GM23338 (cell line): ENCODE results near the gene NEU1. TPM values are rescaled to one million over a fixed set of nuclear protein-coding genes. Genes with fewer than 3 reads are reported as not detected.

Experiments
- ATAC-seq: fragments of 200-7000 bp; cut with Tn5 transposase; 3 replicates; pipeline ENCODE4 v1.9.1; 2020
- DNase-seq: peaks from one replicate; pipeline ENCODE4 v3.0.0-alpha.2; 2015; ENCODE audit warnings: low spot score
- H2AFZ ChIP-seq: fragments of 200-600 bp; sonication (generic); 2 replicates; pipeline ENCODE4 v1.8.0; 2016; ENCODE audit warnings: antibody characterized with exemption, mild to moderate bottlenecking, moderate library complexity
- H3F3A ChIP-seq: fragments of 200-600 bp; sonication (generic); replicated peaks from 2 replicates; pipeline ENCODE4 v1.8.0; 2017; ENCODE audit warnings: antibody characterized with exemption, mixed run types, low read depth
- H3K27ac ChIP-seq: fragments of 200-600 bp; sonication (generic); 2 replicates; pipeline ENCODE4 v1.6.1; 2016; ENCODE audit warnings: low read depth
- H3K27me3 ChIP-seq: fragments of 200-600 bp; sonication (generic); 2 replicates; pipeline ENCODE4 v1.8.0; 2016; ENCODE audit warnings: mild to moderate bottlenecking, mixed run types, moderate library complexity; ENCODE audit not compliant: insufficient read depth
- H3K36me3 ChIP-seq: fragments of 200-600 bp; sonication (generic); 2 replicates; pipeline ENCODE4 v1.8.0; 2016; ENCODE audit warnings: mild to moderate bottlenecking; ENCODE audit not compliant: insufficient read depth
- H3K4me1 ChIP-seq: fragments of 200-600 bp; sonication (generic); 2 replicates; pipeline ENCODE4 v1.8.0; 2016; ENCODE audit warnings: mild to moderate bottlenecking, moderate library complexity; ENCODE audit not compliant: insufficient read depth
- H3K4me2 ChIP-seq: fragments of 200-600 bp; sonication (generic); 2 replicates; pipeline ENCODE4 v1.7.1; 2017; ENCODE audit warnings: mixed run types
- H3K4me3 ChIP-seq: fragments of 200-600 bp; sonication (generic); 2 replicates; pipeline ENCODE4 v1.6.1; 2016; ENCODE audit warnings: mixed run types
- H3K79me2 ChIP-seq: fragments of 200-600 bp; sonication (generic); replicated peaks from 2 replicates; pipeline ENCODE4 v1.8.0; 2017; ENCODE audit warnings: mild to moderate bottlenecking; ENCODE audit not compliant: insufficient read depth
- H3K9me2 ChIP-seq: fragments of 200-600 bp; sonication (generic); 2 replicates; pipeline ENCODE4 v1.8.0; 2017; ENCODE audit not compliant: insufficient read depth
- H4K20me1 ChIP-seq: fragments of 200-600 bp; sonication (generic); replicated peaks from 2 replicates; pipeline ENCODE4 v1.8.0; 2017; ENCODE audit warnings: mild to moderate bottlenecking; ENCODE audit not compliant: insufficient read depth
- H3K27ac Mint-ChIP-seq: 2 replicates; pipeline ENCODE4 v1.8.0; 2020; ENCODE audit warnings: inconsistent platforms, mild to moderate bottlenecking, moderate library complexity, mixed read lengths
- H3K27me3 Mint-ChIP-seq: 3 replicates; pipeline ENCODE4 v1.8.0; 2022; ENCODE audit warnings: low read depth, mild to moderate bottlenecking, moderate library complexity, mixed read lengths, inconsistent platforms; ENCODE audit not compliant: insufficient read depth, poor library complexity
- H3K36me3 Mint-ChIP-seq: 3 replicates; pipeline ENCODE4 v1.8.0; 2021; ENCODE audit warnings: low read depth, mild to moderate bottlenecking, inconsistent platforms, moderate library complexity, mixed read lengths
- H3K4me1 Mint-ChIP-seq: 3 replicates; pipeline ENCODE4 v1.8.0; 2020; ENCODE audit warnings: mild to moderate bottlenecking, inconsistent platforms, mixed read lengths
- H3K4me3 Mint-ChIP-seq: 3 replicates; pipeline ENCODE4 v1.8.0; 2021; ENCODE audit warnings: moderate library complexity, mild to moderate bottlenecking, inconsistent platforms, mixed read lengths
- H3K9me3 Mint-ChIP-seq: 3 replicates; pipeline ENCODE4 v1.8.0; 2020; ENCODE audit warnings: moderate library complexity, mild to moderate bottlenecking, inconsistent platforms, mixed read lengths
- CREB1 ChIP-seq: fragments of 250-450 bp; sonication (Bioruptor Pico); IDR thresholded peaks from 2 replicates; pipeline ENCODE4 v1.5.0; 2020; ENCODE audit warnings: low read depth, mild to moderate bottlenecking, moderate library complexity
- CTCF ChIP-seq, 2 experiments: fragments of 200-600 bp in 1 of 2; sonication (generic) in 1 of 2; conservative IDR thresholded peaks; 2 replicates each; pipeline versions ENCODE4 v1.5.1 to v1.6.1; 2016 to 2017; ENCODE audit warnings: antibody characterized with exemption in 2 of 2, low read depth in 2 of 2, mild to moderate bottlenecking in 2 of 2, moderate library complexity in 1 of 2
- NANOG ChIP-seq: IDR thresholded peaks from 2 replicates; pipeline ENCODE4 v1.6.1; 2016; ENCODE audit warnings: antibody characterized with exemption, borderline replicate concordance
- POLR2AphosphoS5 ChIP-seq: IDR thresholded peaks from 2 replicates; pipeline ENCODE4 v1.6.1; 2016; ENCODE audit warnings: antibody characterized with exemption, low read depth
- REST ChIP-seq: IDR thresholded peaks from one replicate; pipeline ENCODE4 v1.6.1; 2018; ENCODE audit warnings: antibody characterized with exemption; ENCODE audit not compliant: unreplicated experiment
- polyA plus RNA-seq: library from polyadenylated mRNA; unstranded; fragments of >200 nt; fragmentation: Nextera tagmentation; extraction: Ambion mirVana; gene quantifications from 2 replicates; pipeline ENCODE4 v1.2.1, GENCODE V29; 2016
- total RNA-seq: library from RNA; depleted of rRNA; stranded (reverse); fragments of >200 nt; shearing (Covaris generic); gene quantifications from 2 replicates; pipeline ENCODE4 v1.2.3, GENCODE V29; 2014

NEU1 gene
- total and polyA plus RNA-seq, 2 experiments from 2014 or later, result 31.4 to 47.4 TPM

- H3K27me3 Mint-ChIP-seq, result peaks cover 5% of the 10 kb centered on the region
- Histone ChIP-seq H4K20me1 (peaks cover 3% of the 10 kb centered on the region), H3K9me2 (no peaks in the 10 kb centered on the region), H3K27ac (peak within 1 kb of the TSS; percentile 72; the same call in 1 of the 2 replicates), H3K79me2 (no peaks in the 10 kb centered on the region), H3K27me3 (no peaks in the 10 kb centered on the region), H2AFZ (no peak within 1 kb of the TSS), H3K36me3 (peaks cover 21% of the 10 kb centered on the region; the same call in 1 of the 2 replicates), H3K4me2 (peak within 1 kb of the TSS; percentile 72), H3F3A (peaks cover 14% of the 10 kb centered on the region), H3K4me1 (peaks cover 4% of the 10 kb centered on the region; the same call in 1 of the 2 replicates), H3K4me3 (peak within 1 kb of the TSS; percentile 39; the same call in 1 of the 2 replicates)
- peak within 1 kb of the TSS; percentile 44 for H3K4me3 Mint-ChIP-seq
- ATAC-seq, result peak; percentile 86
- no peaks in the 10 kb centered on the region for H3K9me3 Mint-ChIP-seq
- DNase-seq, result peak; percentile 77
- H3K27ac Mint-ChIP-seq, result peak within 1 kb of the TSS; percentile 21; the same call in 1 of the 2 replicates
- peaks cover 8% of the 10 kb centered on the region for H3K4me1 Mint-ChIP-seq
- peak; percentile 20; the same call in 1 of the 2 replicates for TF ChIP-seq CREB1
- no peak for TF ChIP-seq REST
- no peak for TF ChIP-seq CTCF (conservative IDR thresholded peaks at IDR 0.05; ENCODE audit: low read depth in 2 of 2)
- TF ChIP-seq POLR2AphosphoS5, result peak; percentile 48; the same call in 1 of the 2 replicates
- no peak for TF ChIP-seq NANOG
- H3K36me3 Mint-ChIP-seq, result peaks cover 43% of the 10 kb centered on the region
Observed at GRCh38 chr6:31878726-31879125, 16.1 kb upstream of the NEU1 start, which contains the start of gene SLC44A4. Gene SLC44A4 (minus strand): TSS chr6:31878997. CDS start chr6:31878980, 17 bp downstream.

GRCh38 chr6:31878222-31878621, 15.6 kb upstream of the NEU1 start:
- H3K27ac ChIP-seq, result no peak overlapping the region
- peaks cover 38% of the 10 kb centered on the region for H3K36me3 Mint-ChIP-seq
- H3K4me2 ChIP-seq, result peak overlapping the region; percentile 72
- peaks cover 5% of the 10 kb centered on the region for H3K27me3 Mint-ChIP-seq
- H3K36me3 ChIP-seq, result peaks cover 16% of the 10 kb centered on the region; the same call in 1 of the 2 replicates
- ATAC-seq (peak; percentile 58), DNase-seq (no peak)
- TF ChIP-seq CREB1, result no peak
- no peak for TF ChIP-seq NANOG
- no peaks in the 10 kb centered on the region for H3K79me2 ChIP-seq
- no peaks in the 10 kb centered on the region for H3K9me2 ChIP-seq
- H3K4me1 ChIP-seq, result peaks cover 4% of the 10 kb centered on the region; the same call in 1 of the 2 replicates
- no peaks in the 10 kb centered on the region for H3K9me3 Mint-ChIP-seq
- peaks cover 14% of the 10 kb centered on the region for H3F3A ChIP-seq
- H3K4me1 Mint-ChIP-seq, result peaks cover 8% of the 10 kb centered on the region
- H3K4me3 ChIP-seq, result peak overlapping the region; percentile 39; the same call in 1 of the 2 replicates
- H3K4me3 Mint-ChIP-seq, result peak overlapping the region; percentile 44; the same call in 1 of the 3 replicates
- H3K27me3 ChIP-seq, result no peaks in the 10 kb centered on the region
- H4K20me1 ChIP-seq, result peaks cover 3% of the 10 kb centered on the region
- no peak overlapping the region for H3K27ac Mint-ChIP-seq
- no peak overlapping the region for H2AFZ ChIP-seq
